ENCODE data around the gene RASGRP1.

DNA sequence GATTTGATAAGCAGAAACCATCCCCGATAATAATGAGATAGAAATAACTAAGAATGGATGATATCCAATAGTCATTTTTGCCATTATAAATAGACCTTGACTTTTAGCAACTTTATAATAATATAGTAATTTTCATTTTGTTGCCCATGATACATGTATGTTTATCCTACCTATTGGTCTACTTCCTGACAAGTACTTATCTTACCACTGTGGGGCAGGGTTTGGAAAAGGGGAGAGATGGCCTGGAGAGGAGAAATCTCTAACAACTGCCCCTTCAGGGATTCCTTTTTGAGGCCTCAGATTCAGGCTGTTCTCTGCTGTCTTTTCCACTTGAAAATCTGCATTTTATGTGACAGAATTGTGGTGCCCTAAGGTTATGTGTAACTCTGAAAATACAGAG, 68.5 kb downstream of the RASGRP1 start:
- TF ChIP-seq, protein P1, sequence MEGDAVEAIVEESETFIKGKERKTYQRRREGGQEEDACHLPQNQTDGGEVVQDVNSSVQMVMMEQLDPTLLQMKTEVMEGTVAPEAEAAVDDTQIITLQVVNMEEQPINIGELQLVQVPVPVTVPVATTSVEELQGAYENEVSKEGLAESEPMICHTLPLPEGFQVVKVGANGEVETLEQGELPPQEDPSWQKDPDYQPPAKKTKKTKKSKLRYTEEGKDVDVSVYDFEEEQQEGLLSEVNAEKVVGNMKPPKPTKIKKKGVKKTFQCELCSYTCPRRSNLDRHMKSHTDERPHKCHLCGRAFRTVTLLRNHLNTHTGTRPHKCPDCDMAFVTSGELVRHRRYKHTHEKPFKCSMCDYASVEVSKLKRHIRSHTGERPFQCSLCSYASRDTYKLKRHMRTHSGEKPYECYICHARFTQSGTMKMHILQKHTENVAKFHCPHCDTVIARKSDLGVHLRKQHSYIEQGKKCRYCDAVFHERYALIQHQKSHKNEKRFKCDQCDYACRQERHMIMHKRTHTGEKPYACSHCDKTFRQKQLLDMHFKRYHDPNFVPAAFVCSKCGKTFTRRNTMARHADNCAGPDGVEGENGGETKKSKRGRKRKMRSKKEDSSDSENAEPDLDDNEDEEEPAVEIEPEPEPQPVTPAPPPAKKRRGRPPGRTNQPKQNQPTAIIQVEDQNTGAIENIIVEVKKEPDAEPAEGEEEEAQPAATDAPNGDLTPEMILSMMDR (IDR thresholded peaks at IDR 0.05 in 8 of 11, conservative IDR thresholded peaks at IDR 0.05 in 3 of 11), result no peak
- TF ChIP-seq POLR2AphosphoS5 (IDR thresholded peaks at IDR 0.05), result no peak
